Stimulated activated memory B cell treated with anti-CD40 and anti-IgM and Interleukin-4, amounts not matched to agents 10 μg/mL and 1 μg/mL and 100 μg/mL, for 72 hours (primary cell): ENCODE data around the gene AOC2.
A peak's percentile ranks its signal among the peaks of the same experiment; 100 is the strongest.

Experiments used
- ATAC-seq: fragments of 150-1000 bp; cut with Tn5 transposase; 2 replicates; pipeline ENCODE4 v1.10.0; 2021
- H3K27ac Mint-ChIP-seq: one replicate; pipeline ENCODE4 v1.8.0; 2022; ENCODE audit warnings: mild to moderate bottlenecking, mixed read lengths
- H3K27me3 Mint-ChIP-seq: one replicate; pipeline ENCODE4 v1.8.0; 2022; ENCODE audit warnings: mixed read lengths
- H3K36me3 Mint-ChIP-seq: one replicate; pipeline ENCODE4 v1.8.0; 2022; ENCODE audit warnings: mixed read lengths
- H3K4me1 Mint-ChIP-seq: one replicate; pipeline ENCODE4 v1.8.0; 2022; ENCODE audit warnings: mixed read lengths
- H3K4me3 Mint-ChIP-seq: one replicate; pipeline ENCODE4 v1.8.0; 2022; ENCODE audit warnings: mild to moderate bottlenecking, moderate library complexity, mixed read lengths
- H3K9me3 Mint-ChIP-seq: one replicate; pipeline ENCODE4 v1.8.0; 2022; ENCODE audit warnings: mixed read lengths

AOC2 gene, protein sequence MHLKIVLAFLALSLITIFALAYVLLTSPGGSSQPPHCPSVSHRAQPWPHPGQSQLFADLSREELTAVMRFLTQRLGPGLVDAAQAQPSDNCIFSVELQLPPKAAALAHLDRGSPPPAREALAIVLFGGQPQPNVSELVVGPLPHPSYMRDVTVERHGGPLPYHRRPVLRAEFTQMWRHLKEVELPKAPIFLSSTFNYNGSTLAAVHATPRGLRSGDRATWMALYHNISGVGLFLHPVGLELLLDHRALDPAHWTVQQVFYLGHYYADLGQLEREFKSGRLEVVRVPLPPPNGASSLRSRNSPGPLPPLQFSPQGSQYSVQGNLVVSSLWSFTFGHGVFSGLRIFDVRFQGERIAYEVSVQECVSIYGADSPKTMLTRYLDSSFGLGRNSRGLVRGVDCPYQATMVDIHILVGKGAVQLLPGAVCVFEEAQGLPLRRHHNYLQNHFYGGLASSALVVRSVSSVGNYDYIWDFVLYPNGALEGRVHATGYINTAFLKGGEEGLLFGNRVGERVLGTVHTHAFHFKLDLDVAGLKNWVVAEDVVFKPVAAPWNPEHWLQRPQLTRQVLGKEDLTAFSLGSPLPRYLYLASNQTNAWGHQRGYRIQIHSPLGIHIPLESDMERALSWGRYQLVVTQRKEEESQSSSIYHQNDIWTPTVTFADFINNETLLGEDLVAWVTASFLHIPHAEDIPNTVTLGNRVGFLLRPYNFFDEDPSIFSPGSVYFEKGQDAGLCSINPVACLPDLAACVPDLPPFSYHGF

DNA sequence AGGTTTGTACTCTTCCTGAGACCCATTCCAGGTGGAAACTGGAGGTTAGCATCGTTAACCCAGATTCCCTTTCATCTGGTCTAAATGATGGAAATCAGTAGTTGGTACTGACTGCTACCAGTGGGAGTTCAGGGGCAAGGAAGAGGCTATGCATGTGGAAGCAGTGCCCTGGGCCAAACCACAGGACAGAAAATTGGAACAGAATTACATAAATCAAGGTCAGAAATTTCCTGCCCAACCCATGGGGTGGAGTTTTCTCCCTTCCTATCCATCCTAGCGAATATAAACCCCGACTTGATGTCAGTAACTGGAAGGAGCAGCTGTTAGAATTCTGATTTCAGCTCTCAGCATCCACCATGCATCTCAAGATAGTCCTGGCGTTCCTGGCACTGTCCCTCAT lies at the start of gene AOC2:
Gene AOC2, plus strand, starts transcription at position 310 of the 400 bp plus-strand sequence. Its CDS starts 47 bp downstream, at position 357.
- peaks cover 52% of the 10 kb centered on the region for H3K36me3 Mint-ChIP-seq
- no peak for ATAC-seq
- no peak within 1 kb of the TSS for H3K4me3 Mint-ChIP-seq
- peaks cover 10% of the 10 kb centered on the region for H3K4me1 Mint-ChIP-seq
- no peaks in the 10 kb centered on the region for H3K27me3 Mint-ChIP-seq
- H3K27ac Mint-ChIP-seq: no peak within 1 kb of the TSS
- no peaks in the 10 kb centered on the region for H3K9me3 Mint-ChIP-seq

- no peak overlapping the region for H3K27ac Mint-ChIP-seq
Observed at GRCh38 chr17:42795061-42795460, 49.3 kb upstream of the AOC2 start.

GRCh38 chr17:42795465-42795864 lies 48.9 kb upstream of the AOC2 start:
- no peak for ATAC-seq
- H3K36me3 Mint-ChIP-seq: peaks cover 18% of the 10 kb centered on the region
- no peaks in the 10 kb centered on the region for H3K27me3 Mint-ChIP-seq
- H3K4me1 Mint-ChIP-seq: peaks cover 33% of the 10 kb centered on the region
- no peak overlapping the region for H3K4me3 Mint-ChIP-seq
- no peak overlapping the region for H3K27ac Mint-ChIP-seq
- peaks cover 2% of the 10 kb centered on the region for H3K9me3 Mint-ChIP-seq

More at GRCh38 chr17:42795061-42795460, 49.3 kb upstream of the AOC2 start:
- H3K9me3 Mint-ChIP-seq: peaks cover 2% of the 10 kb centered on the region
- peaks cover 18% of the 10 kb centered on the region for H3K36me3 Mint-ChIP-seq
- peaks cover 33% of the 10 kb centered on the region for H3K4me1 Mint-ChIP-seq
- no peaks in the 10 kb centered on the region for H3K27me3 Mint-ChIP-seq
- ATAC-seq: no peak
- no peak overlapping the region for H3K4me3 Mint-ChIP-seq

DNA sequence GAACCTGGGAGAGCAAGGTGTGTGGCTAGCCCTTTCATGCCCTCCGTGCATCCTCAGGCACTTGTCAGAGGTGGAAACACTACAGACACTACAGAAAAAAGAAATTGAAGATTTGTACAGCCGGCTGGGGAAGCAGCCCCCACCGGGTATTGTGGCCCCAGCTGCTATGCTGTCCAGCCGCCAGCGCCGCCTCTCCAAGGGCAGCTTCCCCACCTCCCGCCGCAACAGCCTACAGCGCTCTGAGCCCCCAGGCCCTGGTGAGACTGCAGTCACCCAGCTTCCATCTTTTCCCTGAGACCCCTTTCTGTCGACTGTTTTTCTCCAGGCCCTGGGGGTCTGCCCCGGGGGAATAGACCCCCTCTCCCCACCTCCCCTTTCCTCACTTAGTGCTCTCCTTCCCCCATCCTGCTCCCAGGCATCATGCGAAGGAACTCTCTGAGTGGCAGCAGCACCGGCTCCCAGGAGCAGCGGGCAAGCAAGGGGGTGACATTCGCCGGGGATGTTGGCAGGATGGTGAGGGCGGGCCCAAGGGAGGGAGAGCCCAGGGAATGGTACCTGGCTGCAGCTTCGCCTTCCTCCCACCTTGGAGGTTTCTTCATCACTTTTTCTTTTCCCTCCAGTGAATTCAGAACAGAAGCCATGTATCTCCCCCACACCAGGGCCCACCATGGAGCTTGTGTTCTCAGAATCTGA lies 48.2 kb upstream of the AOC2 start:
- peaks cover 18% of the 10 kb centered on the region for H3K36me3 Mint-ChIP-seq
- ATAC-seq: no peak
- H3K27me3 Mint-ChIP-seq: no peaks in the 10 kb centered on the region
- no peak overlapping the region for H3K4me3 Mint-ChIP-seq
- peaks cover 2% of the 10 kb centered on the region for H3K9me3 Mint-ChIP-seq
- peaks cover 33% of the 10 kb centered on the region for H3K4me1 Mint-ChIP-seq
- no peak overlapping the region for H3K27ac Mint-ChIP-seq

DNA sequence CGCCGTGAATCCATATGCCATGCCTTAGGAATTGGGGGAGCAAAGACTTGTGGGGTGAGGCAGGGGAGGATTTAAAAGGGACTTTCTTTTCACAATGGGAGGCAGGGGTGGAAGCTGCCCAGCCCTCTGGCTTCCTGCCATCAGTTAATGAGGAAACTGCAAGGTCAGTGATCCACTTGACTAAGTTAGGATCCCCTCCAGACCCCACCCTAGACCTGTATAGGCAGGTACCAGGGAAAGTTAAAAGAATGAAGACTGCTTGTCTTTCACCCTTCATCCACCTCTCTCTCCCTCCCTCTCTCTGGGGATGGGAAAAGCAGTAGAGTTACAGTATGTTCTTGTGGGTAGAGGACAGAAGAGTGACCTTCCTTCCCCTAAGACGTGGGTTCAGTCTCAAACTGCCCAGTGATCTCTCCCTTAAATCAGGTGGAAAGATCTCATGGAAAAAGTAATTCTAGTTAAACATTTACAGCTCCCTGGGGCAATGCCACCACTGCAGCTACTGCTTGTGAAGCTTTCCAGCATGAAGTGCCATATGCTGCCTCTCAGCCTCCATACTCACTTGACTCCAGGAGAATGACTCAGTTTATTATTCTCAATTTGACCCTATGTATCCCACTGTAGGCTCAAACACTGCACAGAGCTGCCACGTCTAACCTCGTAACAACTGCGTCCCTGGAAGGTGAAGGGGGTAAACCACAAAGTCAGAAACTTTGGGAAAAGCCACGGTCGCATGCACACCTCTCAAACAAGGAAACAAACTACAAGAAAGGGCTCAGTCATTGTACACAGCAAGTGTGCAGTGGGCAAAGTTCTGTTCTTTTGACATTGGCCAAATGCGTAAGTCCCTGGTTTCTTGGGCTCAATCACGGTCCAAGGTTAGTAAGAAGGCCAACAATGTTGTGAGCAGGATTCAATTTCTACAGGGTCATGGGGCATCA lies 47.0 kb upstream of the AOC2 start:
- no peak for ATAC-seq
- Mint-ChIP-seq H3K36me3 (peaks cover 18% of the 10 kb centered on the region), H3K27me3 (no peaks in the 10 kb centered on the region), H3K9me3 (peaks cover 2% of the 10 kb centered on the region), H3K27ac (no peak overlapping the region), H3K4me1 (peaks cover 33% of the 10 kb centered on the region), H3K4me3 (peak overlapping the region; percentile 91)

DNA sequence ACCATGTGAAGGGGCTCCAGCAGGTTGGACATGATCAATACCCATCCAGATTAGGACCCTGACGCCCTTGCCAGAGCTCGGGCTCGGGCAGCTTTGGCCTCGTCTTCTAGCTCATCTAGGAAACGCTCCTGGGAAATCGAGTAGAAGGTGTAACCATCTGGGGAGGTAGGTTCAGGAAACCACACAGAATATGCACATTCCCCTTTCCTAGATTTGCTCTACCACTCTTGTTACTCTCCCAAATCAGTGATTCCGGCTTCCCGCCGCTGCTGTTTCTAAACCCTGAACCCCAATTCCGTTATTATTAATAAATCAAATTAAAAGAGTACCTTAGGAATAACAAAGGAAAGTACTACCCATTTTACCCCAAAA lies 46.4 kb upstream of the AOC2 start:
- ATAC-seq: no peak
- H3K4me3 Mint-ChIP-seq: peak overlapping the region; percentile 91
- peaks cover 2% of the 10 kb centered on the region for H3K9me3 Mint-ChIP-seq
- peak overlapping the region; percentile 84 for H3K27ac Mint-ChIP-seq
- H3K27me3 Mint-ChIP-seq: no peaks in the 10 kb centered on the region
- H3K4me1 Mint-ChIP-seq: peaks cover 33% of the 10 kb centered on the region
- peaks cover 18% of the 10 kb centered on the region for H3K36me3 Mint-ChIP-seq

- Mint-ChIP-seq H3K4me1 (peaks cover 33% of the 10 kb centered on the region), H3K27me3 (no peaks in the 10 kb centered on the region), H3K4me3 (peak within 1 kb of the TSS; percentile 91), H3K27ac (peak within 1 kb of the TSS; percentile 84), H3K9me3 (peaks cover 2% of the 10 kb centered on the region), H3K36me3 (peaks cover 18% of the 10 kb centered on the region)
- peak; percentile 99 for ATAC-seq
Observed at GRCh38 chr17:42798383-42799380, 45.7 kb upstream of the AOC2 start, which contains the start of the genes CNTD1 and COA3. TSS of gene CNTD1 (plus strand) at chr17:42798861. CDS start at chr17:42799068, 207 bp downstream. TSS of gene COA3 (minus strand) at chr17:42798704. CDS start at chr17:42798681, 23 bp downstream.

DNA sequence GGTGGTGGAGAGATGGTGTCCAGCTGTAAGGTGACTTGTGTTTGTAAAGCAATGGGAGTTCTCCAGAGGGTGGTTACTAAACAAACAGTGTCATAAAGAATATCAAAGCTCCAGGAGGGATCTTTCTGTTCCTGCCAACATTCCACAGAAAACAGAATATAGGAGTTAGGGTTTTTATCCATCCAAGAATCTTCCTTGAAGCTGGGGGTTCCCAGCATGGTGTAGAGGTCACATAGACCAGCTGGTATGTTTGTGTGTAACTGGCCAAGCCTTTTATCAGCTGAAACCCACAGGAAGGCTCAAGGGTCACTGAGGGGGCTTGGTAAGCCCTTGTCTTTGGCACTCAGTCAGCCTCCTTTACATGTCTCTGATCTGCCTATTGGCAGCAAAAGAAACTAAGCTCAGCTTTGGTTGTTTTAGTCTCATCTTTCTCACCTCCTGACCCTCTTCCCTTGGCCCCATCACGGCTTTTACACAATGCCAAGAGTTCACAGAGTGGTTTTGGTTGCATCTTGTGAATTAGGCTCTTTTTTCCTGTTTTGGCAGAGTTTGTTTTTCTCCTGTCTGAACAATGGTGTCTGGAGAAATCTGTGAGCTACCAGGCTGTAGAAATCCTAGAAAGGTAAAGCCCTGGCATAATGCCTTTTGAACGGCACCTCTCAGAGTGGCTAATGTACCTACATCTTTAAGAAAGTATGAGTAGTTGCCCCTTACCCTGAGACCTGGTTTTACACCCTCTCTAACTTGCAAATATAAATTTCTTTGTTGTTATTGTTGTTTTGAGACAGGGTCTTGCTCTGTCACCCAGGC lies 41.1 kb upstream of the AOC2 start:
- ATAC-seq: no peak
- peaks cover 2% of the 10 kb centered on the region for H3K9me3 Mint-ChIP-seq
- H3K4me1 Mint-ChIP-seq: peaks cover 8% of the 10 kb centered on the region
- no peak overlapping the region for H3K4me3 Mint-ChIP-seq
- no peaks in the 10 kb centered on the region for H3K27me3 Mint-ChIP-seq
- H3K27ac Mint-ChIP-seq: no peak overlapping the region
- H3K36me3 Mint-ChIP-seq: peaks cover 7% of the 10 kb centered on the region

DNA sequence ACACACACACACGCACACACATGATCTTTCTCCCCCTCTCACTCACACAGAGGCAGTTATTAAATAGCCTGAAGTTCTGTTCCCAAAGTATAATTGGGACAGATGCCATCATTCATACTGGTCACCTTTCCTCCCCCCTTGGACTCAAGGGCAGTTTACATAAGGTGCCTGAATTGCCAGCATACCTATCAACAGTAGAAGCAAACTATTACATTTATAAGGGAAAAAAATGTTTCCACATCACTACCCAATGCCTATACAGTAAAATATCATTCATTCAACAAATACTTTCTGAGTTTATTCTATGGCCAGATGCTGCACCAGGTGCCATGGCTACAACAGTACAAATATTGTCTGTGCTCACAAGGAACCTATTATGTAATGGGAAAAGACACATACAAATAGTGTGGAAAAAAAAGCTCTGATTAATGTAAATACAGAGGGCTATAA lies 39.4 kb upstream of the AOC2 start:
- no peak overlapping the region for H3K27ac Mint-ChIP-seq
- no peaks in the 10 kb centered on the region for H3K27me3 Mint-ChIP-seq
- H3K4me1 Mint-ChIP-seq: no peaks in the 10 kb centered on the region
- H3K4me3 Mint-ChIP-seq: no peak overlapping the region
- ATAC-seq: no peak
- H3K36me3 Mint-ChIP-seq: peaks cover 13% of the 10 kb centered on the region
- H3K9me3 Mint-ChIP-seq: no peaks in the 10 kb centered on the region

GRCh38 chr17:42806249-42806648 lies 38.1 kb upstream of the AOC2 start:
- H3K4me1 Mint-ChIP-seq: no peaks in the 10 kb centered on the region
- no peak for ATAC-seq
- H3K36me3 Mint-ChIP-seq: peaks cover 25% of the 10 kb centered on the region
- H3K9me3 Mint-ChIP-seq: no peaks in the 10 kb centered on the region
- no peak overlapping the region for H3K27ac Mint-ChIP-seq
- no peaks in the 10 kb centered on the region for H3K27me3 Mint-ChIP-seq
- no peak overlapping the region for H3K4me3 Mint-ChIP-seq

DNA sequence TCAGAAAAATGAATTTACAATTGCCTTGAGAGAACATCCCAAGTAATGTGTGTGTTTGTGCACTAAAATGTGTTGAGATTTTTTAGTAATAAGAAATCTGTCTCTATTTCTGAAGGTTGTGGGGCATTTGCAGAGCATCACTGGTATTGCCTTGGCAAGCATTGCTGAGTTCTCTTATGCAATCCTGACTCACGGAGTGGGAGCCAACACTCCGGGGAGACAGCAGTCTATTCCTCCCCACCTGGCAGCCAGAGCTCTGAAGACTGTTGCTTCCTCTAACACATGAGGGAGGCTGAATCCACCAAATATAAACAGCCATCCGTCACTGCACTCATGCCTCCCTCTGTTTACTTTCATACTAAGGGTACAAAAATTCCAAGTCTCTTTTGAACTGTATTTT lies 35.1 kb upstream of the AOC2 start:
- no peak for ATAC-seq
- H3K27ac Mint-ChIP-seq: no peak overlapping the region
- H3K27me3 Mint-ChIP-seq: no peaks in the 10 kb centered on the region
- no peak overlapping the region for H3K4me3 Mint-ChIP-seq
- H3K36me3 Mint-ChIP-seq: peaks cover 42% of the 10 kb centered on the region
- H3K4me1 Mint-ChIP-seq: no peaks in the 10 kb centered on the region
- no peaks in the 10 kb centered on the region for H3K9me3 Mint-ChIP-seq

DNA sequence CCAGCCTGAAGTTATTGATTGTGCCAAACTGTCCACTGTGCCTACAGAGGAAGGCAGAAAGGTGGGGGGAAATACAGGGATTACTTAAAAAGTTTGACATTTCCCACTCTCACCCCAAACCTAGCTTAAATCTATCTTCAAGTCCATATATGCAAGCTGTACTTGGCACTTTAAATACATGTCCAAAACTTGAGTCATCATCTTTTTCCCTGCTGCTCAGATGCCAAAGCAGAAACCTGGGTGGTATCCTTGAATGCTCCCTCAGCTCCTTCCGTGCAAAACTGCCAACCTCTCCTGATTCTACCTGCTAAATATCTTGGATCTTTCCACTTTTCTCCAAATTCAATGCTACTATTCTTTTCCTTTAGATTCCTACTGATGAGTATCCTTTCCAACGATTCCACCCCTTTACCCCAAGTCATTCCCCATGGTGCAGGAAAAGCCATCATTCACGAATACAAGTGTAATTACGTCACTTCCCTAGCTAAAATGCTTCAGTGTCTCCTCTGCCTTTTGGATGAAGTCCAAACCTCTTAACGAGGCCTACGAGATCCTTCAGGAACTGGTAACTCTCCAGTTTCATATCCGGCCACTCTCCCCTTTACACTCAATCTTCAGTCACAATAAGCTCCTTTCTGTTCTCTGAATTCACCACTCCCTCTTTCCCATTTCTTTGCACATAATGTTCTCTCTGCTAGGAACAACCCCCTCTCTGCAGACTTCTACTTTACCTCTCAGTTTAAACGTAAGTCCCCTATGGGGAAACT lies 29.6 kb upstream of the AOC2 start:
- no peak overlapping the region for H3K27ac Mint-ChIP-seq
- H3K36me3 Mint-ChIP-seq: peaks cover 72% of the 10 kb centered on the region
- no peak overlapping the region for H3K4me3 Mint-ChIP-seq

More for the DNA sequence above, 29.6 kb upstream of the AOC2 start:
- Mint-ChIP-seq H3K27me3 (no peaks in the 10 kb centered on the region), H3K9me3 (no peaks in the 10 kb centered on the region), H3K4me1 (peaks cover 10% of the 10 kb centered on the region)
- no peak for ATAC-seq
